ENCODE results near the gene RAB3D. TPM values are rescaled to one million over a fixed set of nuclear protein-coding genes. Genes with fewer than 3 reads are reported as not detected.

The RAB3D gene
- polyA plus RNA-seq, 1 donor: 82.9 TPM

- no peak overlapping the region for H3K27ac ChIP-seq (ENCODE audit: low read length)
- H3K9me3 ChIP-seq (ENCODE audit: control insufficient read depth, low read depth, low read length): no peaks in the 10 kb centered on the region
- WGBS (ENCODE audit: insufficient coverage, low lambda C conversion rate): no CpG with 5 or more reads among the region's 7 CpGs
- no peak for DNase-seq
- no peaks in the 10 kb centered on the region for H3K27me3 ChIP-seq (ENCODE audit: control insufficient read depth, insufficient read depth, low read length)
- no peak overlapping the region for H3K4me3 ChIP-seq (ENCODE audit: low read length)
- peaks cover 10% of the 10 kb centered on the region for H3K4me1 ChIP-seq (ENCODE audit: control insufficient read depth, insufficient read depth, low read length)
- H3K36me3 ChIP-seq (ENCODE audit: control insufficient read depth, insufficient read depth, low read length): no peaks in the 10 kb centered on the region
Measured at GRCh38 chr19:11296264-11296663, 43.2 kb downstream of the RAB3D start.

GRCh38 chr19:11295665-11296245 lies 43.7 kb downstream of the RAB3D start, which contains the start of gene TSPAN16:
TSS of gene TSPAN16 (plus strand) at chr19:11296160. CDS start at chr19:11296298, 138 bp downstream.
- DNase-seq: no peak
- Histone ChIP-seq H3K27me3 (ENCODE audit: control insufficient read depth, insufficient read depth, low read length) (no peaks in the 10 kb centered on the region), H3K27ac (ENCODE audit: low read length) (no peak within 1 kb of the TSS), H3K4me1 (ENCODE audit: control insufficient read depth, insufficient read depth, low read length) (peaks cover 10% of the 10 kb centered on the region), H3K4me3 (ENCODE audit: low read length) (no peak within 1 kb of the TSS), H3K36me3 (ENCODE audit: control insufficient read depth, insufficient read depth, low read length) (no peaks in the 10 kb centered on the region), H3K9me3 (ENCODE audit: control insufficient read depth, low read depth, low read length) (no peaks in the 10 kb centered on the region)
- no CpG with 5 or more reads among the region's 8 CpGs for WGBS (ENCODE audit: insufficient coverage, low lambda C conversion rate)

GRCh38 chr19:11295180-11295579 lies 44.3 kb downstream of the RAB3D start:
- WGBS (ENCODE audit: insufficient coverage, low lambda C conversion rate): no CpG with 5 or more reads among the region's 4 CpGs
- Histone ChIP-seq H3K4me3 (ENCODE audit: low read length) (no peak overlapping the region), H3K9me3 (ENCODE audit: control insufficient read depth, low read depth, low read length) (no peaks in the 10 kb centered on the region), H3K27me3 (ENCODE audit: control insufficient read depth, insufficient read depth, low read length) (no peaks in the 10 kb centered on the region), H3K4me1 (ENCODE audit: control insufficient read depth, insufficient read depth, low read length) (peaks cover 10% of the 10 kb centered on the region), H3K27ac (ENCODE audit: low read length) (no peak overlapping the region), H3K36me3 (ENCODE audit: control insufficient read depth, insufficient read depth, low read length) (no peaks in the 10 kb centered on the region)
- no peak for DNase-seq

- no peaks in the 10 kb centered on the region for H3K9me3 ChIP-seq (ENCODE audit: control insufficient read depth, low read depth, low read length)
- H3K27ac ChIP-seq (ENCODE audit: low read length): peak overlapping the region; percentile 37
- peak overlapping the region; percentile 17 for H3K4me3 ChIP-seq (ENCODE audit: low read length)
- DNase-seq: peak; percentile 89 to 90
- no peaks in the 10 kb centered on the region for H3K36me3 ChIP-seq (ENCODE audit: control insufficient read depth, insufficient read depth, low read length)
- H3K27me3 ChIP-seq (ENCODE audit: control insufficient read depth, insufficient read depth, low read length): no peaks in the 10 kb centered on the region
- WGBS (ENCODE audit: insufficient coverage, low lambda C conversion rate): 12% methylated on average over 2 of the region's 41 CpGs
- H3K4me1 ChIP-seq (ENCODE audit: control insufficient read depth, insufficient read depth, low read length): peaks cover 10% of the 10 kb centered on the region
Measured at GRCh38 chr19:11293433-11294389, 45.7 kb downstream of the RAB3D start.

- DNase-seq: no peak
- Histone ChIP-seq H3K27me3 (ENCODE audit: control insufficient read depth, insufficient read depth, low read length) (no peaks in the 10 kb centered on the region), H3K36me3 (ENCODE audit: control insufficient read depth, insufficient read depth, low read length) (no peaks in the 10 kb centered on the region), H3K4me3 (ENCODE audit: low read length) (no peak overlapping the region), H3K9me3 (ENCODE audit: control insufficient read depth, low read depth, low read length) (no peaks in the 10 kb centered on the region), H3K4me1 (ENCODE audit: control insufficient read depth, insufficient read depth, low read length) (peaks cover 10% of the 10 kb centered on the region), H3K27ac (ENCODE audit: low read length) (no peak overlapping the region)
- WGBS (ENCODE audit: insufficient coverage, low lambda C conversion rate): no CpG with 5 or more reads among the region's 1 CpG
Measured at GRCh38 chr19:11291991-11292390, 47.5 kb downstream of the RAB3D start.

- H3K27me3 ChIP-seq (ENCODE audit: control insufficient read depth, insufficient read depth, low read length): no peaks in the 10 kb centered on the region
- H3K36me3 ChIP-seq (ENCODE audit: control insufficient read depth, insufficient read depth, low read length): no peaks in the 10 kb centered on the region
- peaks cover 10% of the 10 kb centered on the region for H3K4me1 ChIP-seq (ENCODE audit: control insufficient read depth, insufficient read depth, low read length)
- no peak for DNase-seq
- no CpG with 5 or more reads among the region's 7 CpGs for WGBS (ENCODE audit: insufficient coverage, low lambda C conversion rate)
- H3K27ac ChIP-seq (ENCODE audit: low read length): no peak overlapping the region
- no peak overlapping the region for H3K4me3 ChIP-seq (ENCODE audit: low read length)
- H3K9me3 ChIP-seq (ENCODE audit: control insufficient read depth, low read depth, low read length): no peaks in the 10 kb centered on the region
Measured at GRCh38 chr19:11291415-11291814, 48.0 kb downstream of the RAB3D start.

GRCh38 chr19:11290256-11290655 lies 49.2 kb downstream of the RAB3D start:
- Histone ChIP-seq H3K36me3 (ENCODE audit: control insufficient read depth, insufficient read depth, low read length) (no peaks in the 10 kb centered on the region), H3K4me3 (ENCODE audit: low read length) (no peak overlapping the region), H3K27me3 (ENCODE audit: control insufficient read depth, insufficient read depth, low read length) (no peaks in the 10 kb centered on the region), H3K4me1 (ENCODE audit: control insufficient read depth, insufficient read depth, low read length) (peaks cover 10% of the 10 kb centered on the region), H3K9me3 (ENCODE audit: control insufficient read depth, low read depth, low read length) (no peaks in the 10 kb centered on the region), H3K27ac (ENCODE audit: low read length) (no peak overlapping the region)
- DNase-seq: no peak
- WGBS (ENCODE audit: insufficient coverage, low lambda C conversion rate): 100% methylated on average over 2 of the region's 4 CpGs

- no peaks in the 10 kb centered on the region for H3K27me3 ChIP-seq (ENCODE audit: control insufficient read depth, insufficient read depth, low read length)
- whole genome bisulfite sequencing (ENCODE audit: insufficient coverage, low lambda C conversion rate): no CpG with 5 or more reads among the region's 7 CpGs
- H3K4me1 ChIP-seq (ENCODE audit: control insufficient read depth, insufficient read depth, low read length): peaks cover 3% of the 10 kb centered on the region
- H3K36me3 ChIP-seq (ENCODE audit: control insufficient read depth, insufficient read depth, low read length): no peaks in the 10 kb centered on the region
- H3K27ac ChIP-seq (ENCODE audit: low read length): no peak overlapping the region
- H3K9me3 ChIP-seq (ENCODE audit: control insufficient read depth, low read depth, low read length): no peaks in the 10 kb centered on the region
- no peak for DNase-seq
- no peak overlapping the region for H3K4me3 ChIP-seq (ENCODE audit: low read length)
Measured at GRCh38 chr19:11288349-11288748, 51.1 kb downstream of the RAB3D start.

- Histone ChIP-seq H3K4me1 (ENCODE audit: control insufficient read depth, insufficient read depth, low read length) (no peaks in the 10 kb centered on the region), H3K9me3 (ENCODE audit: control insufficient read depth, low read depth, low read length) (no peaks in the 10 kb centered on the region), H3K27ac (ENCODE audit: low read length) (no peak overlapping the region), H3K4me3 (ENCODE audit: low read length) (no peak overlapping the region), H3K27me3 (ENCODE audit: control insufficient read depth, insufficient read depth, low read length) (no peaks in the 10 kb centered on the region), H3K36me3 (ENCODE audit: control insufficient read depth, insufficient read depth, low read length) (no peaks in the 10 kb centered on the region)
- DNase-seq: no peak
- no CpG with 5 or more reads among the region's 6 CpGs for WGBS (ENCODE audit: insufficient coverage, low lambda C conversion rate)
Measured at GRCh38 chr19:11286312-11286974, 53.0 kb downstream of the RAB3D start.

GRCh38 chr19:11284515-11284914 lies 54.9 kb downstream of the RAB3D start:
- no CpG with 5 or more reads among the region's 6 CpGs for WGBS (ENCODE audit: insufficient coverage, low lambda C conversion rate)

More at GRCh38 chr19:11284515-11284914, 54.9 kb downstream of the RAB3D start:
- H3K9me3 ChIP-seq (ENCODE audit: control insufficient read depth, low read depth, low read length): no peaks in the 10 kb centered on the region
- DNase-seq: no peak
- H3K36me3 ChIP-seq (ENCODE audit: control insufficient read depth, insufficient read depth, low read length): no peaks in the 10 kb centered on the region
- no peak overlapping the region for H3K4me3 ChIP-seq (ENCODE audit: low read length)
- no peaks in the 10 kb centered on the region for H3K4me1 ChIP-seq (ENCODE audit: control insufficient read depth, insufficient read depth, low read length)
- no peak overlapping the region for H3K27ac ChIP-seq (ENCODE audit: low read length)
- H3K27me3 ChIP-seq (ENCODE audit: control insufficient read depth, insufficient read depth, low read length): no peaks in the 10 kb centered on the region

All from large intestine (tissue), 3 donors.